Measurements from ENCODE around the gene CDK13.

CDK13 gene

DNA sequence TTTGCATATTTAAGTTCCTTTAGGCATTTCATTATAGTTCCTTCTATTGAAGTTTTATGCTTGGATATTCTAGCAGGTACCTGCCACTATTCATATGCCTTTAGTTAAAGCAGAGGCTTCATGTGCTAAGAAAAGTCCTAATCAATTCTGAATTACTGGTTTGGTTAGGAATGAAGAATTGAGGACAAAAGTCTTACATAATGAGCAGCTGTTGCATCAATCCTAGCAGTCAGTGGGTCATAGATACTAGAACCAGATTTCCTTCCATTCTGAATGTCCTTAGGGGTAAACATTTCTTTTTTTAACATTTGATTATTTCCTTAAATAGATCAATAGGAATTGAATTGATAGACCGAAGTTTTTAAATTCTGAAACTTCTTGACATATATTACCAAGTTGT is 59.2 kb downstream of the CDK13 start:
- DNase-seq (ENCODE audit: low read depth, low spot score): no peak
- TF ChIP-seq, protein P1, sequence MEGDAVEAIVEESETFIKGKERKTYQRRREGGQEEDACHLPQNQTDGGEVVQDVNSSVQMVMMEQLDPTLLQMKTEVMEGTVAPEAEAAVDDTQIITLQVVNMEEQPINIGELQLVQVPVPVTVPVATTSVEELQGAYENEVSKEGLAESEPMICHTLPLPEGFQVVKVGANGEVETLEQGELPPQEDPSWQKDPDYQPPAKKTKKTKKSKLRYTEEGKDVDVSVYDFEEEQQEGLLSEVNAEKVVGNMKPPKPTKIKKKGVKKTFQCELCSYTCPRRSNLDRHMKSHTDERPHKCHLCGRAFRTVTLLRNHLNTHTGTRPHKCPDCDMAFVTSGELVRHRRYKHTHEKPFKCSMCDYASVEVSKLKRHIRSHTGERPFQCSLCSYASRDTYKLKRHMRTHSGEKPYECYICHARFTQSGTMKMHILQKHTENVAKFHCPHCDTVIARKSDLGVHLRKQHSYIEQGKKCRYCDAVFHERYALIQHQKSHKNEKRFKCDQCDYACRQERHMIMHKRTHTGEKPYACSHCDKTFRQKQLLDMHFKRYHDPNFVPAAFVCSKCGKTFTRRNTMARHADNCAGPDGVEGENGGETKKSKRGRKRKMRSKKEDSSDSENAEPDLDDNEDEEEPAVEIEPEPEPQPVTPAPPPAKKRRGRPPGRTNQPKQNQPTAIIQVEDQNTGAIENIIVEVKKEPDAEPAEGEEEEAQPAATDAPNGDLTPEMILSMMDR (IDR thresholded peaks at IDR 0.05; ENCODE audit: insufficient read depth, low read length, missing control alignments): no peak
- no peak overlapping the region for H3K4me3 ChIP-seq (ENCODE audit: low read depth, low read length)
- ChIA-PET CTCF (no interaction called here), POLR2A (no interaction called here)

GRCh38 chr7:40014376-40014775 is 64.3 kb downstream of the CDK13 start:
- no peak for DNase-seq (ENCODE audit: low read depth, low spot score)
- ChIA-PET CTCF (interaction anchor here (1.6 to 2.3 kb wide), 2 partner anchors 12 to 38 kb away, joined by 4 to 8 read pairs; no protein-coding TSS in a partner anchor), POLR2A (interaction anchor here (0.6 kb wide), 1 partner anchor 14 kb away, joined by 3 read pairs; no protein-coding TSS in a partner anchor)
- TF ChIP-seq, protein P1 (IDR thresholded peaks at IDR 0.05; ENCODE audit: insufficient read depth, low read length, missing control alignments): no peak
- no peak overlapping the region for H3K4me3 ChIP-seq (ENCODE audit: low read depth, low read length)

GRCh38 chr7:40015790-40016296 is 65.8 kb downstream of the CDK13 start:
- no peak for DNase-seq (ENCODE audit: low read depth, low spot score)
- CTCF ChIA-PET: interaction anchor here (0.6 to 2.3 kb wide), 2 partner anchors 36 to 271 kb away, joined by 3 to 8 read pairs; no protein-coding TSS in a partner anchor
- TF ChIP-seq, protein P1 (IDR thresholded peaks at IDR 0.05; ENCODE audit: insufficient read depth, low read length, missing control alignments): no peak
- POLR2A ChIA-PET: no interaction called here
- no peak overlapping the region for H3K4me3 ChIP-seq (ENCODE audit: low read depth, low read length)

DNA sequence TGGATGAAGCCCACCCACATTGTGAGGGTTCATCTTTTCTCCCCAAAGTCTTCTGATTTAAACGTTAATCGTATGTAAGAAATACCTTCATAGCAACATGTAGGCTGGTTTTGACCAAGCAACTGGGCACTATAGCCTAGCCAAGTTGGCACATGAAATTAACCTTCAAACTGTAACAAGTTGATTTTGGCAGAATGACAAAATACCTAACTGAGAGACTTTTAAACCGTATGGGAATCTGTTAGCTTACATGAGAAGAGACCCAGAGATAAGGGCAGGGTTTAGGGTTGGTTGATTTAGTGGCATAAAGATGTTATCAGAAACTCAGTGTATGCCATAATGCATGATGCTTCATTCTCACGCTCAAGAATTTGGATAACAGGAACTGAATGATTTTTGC is 69.5 kb downstream of the CDK13 start:
- TF ChIP-seq, protein P1 (IDR thresholded peaks at IDR 0.05; ENCODE audit: insufficient read depth, low read length, missing control alignments): no peak
- no peak overlapping the region for H3K4me3 ChIP-seq (ENCODE audit: low read depth, low read length)
- ChIA-PET POLR2A (no interaction called here), CTCF (no interaction called here)
- no peak for DNase-seq (ENCODE audit: low read depth, low spot score)

DNA sequence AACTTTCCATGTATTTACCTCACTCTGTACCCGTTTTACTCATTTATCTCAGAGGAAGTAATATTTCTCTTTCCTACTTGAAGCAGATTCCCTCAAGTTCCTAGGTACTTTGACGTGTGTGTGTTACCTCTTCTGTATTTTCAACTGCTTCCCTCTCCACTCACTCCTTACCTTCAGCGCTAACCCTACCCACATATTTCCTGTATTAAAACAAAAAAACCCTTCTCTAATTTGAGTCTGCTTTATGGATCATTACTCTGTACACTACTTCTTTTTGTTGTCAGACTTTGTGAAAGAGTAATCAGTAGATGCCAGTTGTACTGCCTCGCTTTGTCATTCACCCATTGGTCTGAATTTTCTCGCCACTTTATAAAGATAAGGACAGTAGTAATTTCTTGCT is 74.0 kb downstream of the CDK13 start:
- CTCF ChIA-PET: no interaction called here
- POLR2A ChIA-PET: no interaction called here
- no peak for DNase-seq (ENCODE audit: low read depth, low spot score)
- no peak overlapping the region for H3K4me3 ChIP-seq (ENCODE audit: low read depth, low read length)
- TF ChIP-seq, protein P1 (IDR thresholded peaks at IDR 0.05; ENCODE audit: insufficient read depth, low read length, missing control alignments): no peak

DNA sequence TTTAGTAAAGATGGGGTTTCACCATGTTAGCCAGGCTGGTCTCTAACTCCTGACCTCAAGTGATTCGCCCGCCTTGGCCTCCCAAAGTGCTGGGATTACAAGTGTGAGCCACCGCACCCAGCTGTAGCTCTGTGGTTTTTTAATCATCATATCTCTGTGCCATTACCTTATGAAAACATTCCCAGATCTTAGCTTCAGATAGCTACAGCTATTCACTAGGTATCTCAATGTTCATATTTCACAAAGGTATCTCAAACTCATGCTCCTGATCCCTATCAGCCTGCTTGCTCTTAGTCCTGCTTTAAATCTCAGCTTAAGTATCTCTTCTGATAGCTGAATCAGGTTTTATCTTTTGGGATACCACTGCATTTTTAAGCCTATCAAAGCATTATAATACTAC is 74.8 kb downstream of the CDK13 start:
- no peak overlapping the region for H3K4me3 ChIP-seq (ENCODE audit: low read depth, low read length)
- DNase-seq (ENCODE audit: low read depth, low spot score): no peak
- POLR2A ChIA-PET: no interaction called here
- CTCF ChIA-PET: interaction anchor here (0.5 to 1.0 kb wide), 3 partner anchors 22 to 61 kb away, joined by 3 read pairs; no protein-coding TSS in a partner anchor
- TF ChIP-seq, protein P1 (IDR thresholded peaks at IDR 0.05; ENCODE audit: insufficient read depth, low read length, missing control alignments): no peak
